IgD-negative memory B cell (primary cell): Measurements from ENCODE around the gene FSD2. TPM values are rescaled to one million over a fixed set of nuclear protein-coding genes. Genes with fewer than 3 reads are reported as not detected.
"Not testable (repeated sequence)": the region's sequence is repeated elsewhere in the genome, so short reads cannot be mapped to it uniquely, and the experiment has no call there.

Source experiments
- H3K27ac Mint-ChIP-seq, 3 donors: one replicate each; pipeline ENCODE4 v1.8.0; 2020 to 2022; ENCODE audit warnings: mild to moderate bottlenecking in 3 of 3, mixed read lengths in 3 of 3, moderate library complexity in 1 of 3
- H3K27me3 Mint-ChIP-seq: one replicate; pipeline ENCODE4 v1.8.0; 2021; ENCODE audit warnings: mixed read lengths
- H3K36me3 Mint-ChIP-seq: one replicate; pipeline ENCODE4 v1.8.0; 2020; ENCODE audit warnings: mild to moderate bottlenecking, mixed read lengths
- H3K4me1 Mint-ChIP-seq, 3 donors: one replicate each; pipeline ENCODE4 v1.8.0; 2020 to 2022; ENCODE audit warnings: mixed read lengths in 3 of 3, mild to moderate bottlenecking in 1 of 3
- H3K4me3 Mint-ChIP-seq, 4 donors: one replicate each; pipeline ENCODE4 v1.8.0; 2020 to 2022; ENCODE audit warnings: mild to moderate bottlenecking in 4 of 4, mixed read lengths in 4 of 4, moderate library complexity in 3 of 4
- H3K9me3 Mint-ChIP-seq, 3 donors: one replicate each; pipeline ENCODE4 v1.8.0; 2020 to 2021; ENCODE audit warnings: mixed read lengths in 3 of 3, mild to moderate bottlenecking in 1 of 3
- polyA plus RNA-seq: library from polyadenylated mRNA; unstranded; fragments of 300-500 nt; fragmentation: Illumina TruSeq; gene quantifications from one replicate; pipeline ENCODE4 v1.2.3, GENCODE V29; 2021

The FSD2 gene
- polyA plus RNA-seq, 1 donor from 2014 or later: 0.09 TPM

DNA sequence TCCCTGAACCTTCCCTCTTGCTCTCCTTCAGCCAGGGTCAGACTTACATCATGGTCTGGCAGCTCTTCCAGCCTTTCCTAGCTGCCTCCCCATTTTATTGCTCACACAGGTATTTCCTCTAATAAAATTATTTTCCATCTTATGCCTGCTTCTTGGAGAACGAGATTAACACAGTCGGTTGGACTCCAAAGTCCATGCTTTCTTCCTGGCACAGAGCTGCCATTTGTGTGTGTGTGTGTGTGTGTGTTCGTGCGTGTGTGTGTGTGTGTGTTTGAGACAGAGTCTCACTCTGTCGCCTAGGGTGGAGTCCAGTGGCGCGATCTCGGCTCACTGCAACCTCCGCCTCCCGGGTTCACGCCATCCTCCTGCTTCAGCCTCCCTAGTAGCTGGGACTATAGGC, 15.5 kb downstream of the FSD2 start:
- no peak overlapping the region for H3K4me3 Mint-ChIP-seq
- peaks cover 4% of the 10 kb centered on the region for H3K27me3 Mint-ChIP-seq
- peaks cover 3 to 11% (median 8%) of the 10 kb centered on the region in 3 donors for H3K9me3 Mint-ChIP-seq
- no peaks in the 10 kb centered on the region for H3K4me1 Mint-ChIP-seq
- no peak overlapping the region for H3K27ac Mint-ChIP-seq
- no peaks in the 10 kb centered on the region for H3K36me3 Mint-ChIP-seq

DNA sequence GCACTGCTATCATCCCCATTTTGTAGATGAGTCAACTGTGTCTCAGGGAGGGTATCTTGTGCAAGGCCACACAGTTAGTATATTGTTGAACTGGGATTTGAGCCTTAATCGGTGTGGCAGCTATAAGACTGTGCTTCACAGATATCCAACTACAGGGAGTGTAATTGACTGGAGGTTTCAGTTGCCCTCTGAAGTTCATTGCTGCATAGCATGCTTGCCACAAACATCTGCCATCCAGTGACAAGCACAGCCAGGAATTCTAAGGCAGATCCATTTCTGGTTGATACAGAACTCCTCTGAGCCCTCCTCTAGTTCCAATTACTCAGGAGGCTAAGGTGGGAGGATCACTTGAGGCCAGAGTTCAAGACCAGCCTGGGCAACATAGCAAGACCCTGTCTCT, 16.4 kb downstream of the FSD2 start:
- H3K4me1 Mint-ChIP-seq: no peaks in the 10 kb centered on the region
- peaks cover 4% of the 10 kb centered on the region for H3K27me3 Mint-ChIP-seq
- H3K9me3 Mint-ChIP-seq: peaks cover 3 to 11% (median 8%) of the 10 kb centered on the region in 3 donors
- no peak overlapping the region for H3K4me3 Mint-ChIP-seq
- no peak overlapping the region for H3K27ac Mint-ChIP-seq
- no peaks in the 10 kb centered on the region for H3K36me3 Mint-ChIP-seq

DNA sequence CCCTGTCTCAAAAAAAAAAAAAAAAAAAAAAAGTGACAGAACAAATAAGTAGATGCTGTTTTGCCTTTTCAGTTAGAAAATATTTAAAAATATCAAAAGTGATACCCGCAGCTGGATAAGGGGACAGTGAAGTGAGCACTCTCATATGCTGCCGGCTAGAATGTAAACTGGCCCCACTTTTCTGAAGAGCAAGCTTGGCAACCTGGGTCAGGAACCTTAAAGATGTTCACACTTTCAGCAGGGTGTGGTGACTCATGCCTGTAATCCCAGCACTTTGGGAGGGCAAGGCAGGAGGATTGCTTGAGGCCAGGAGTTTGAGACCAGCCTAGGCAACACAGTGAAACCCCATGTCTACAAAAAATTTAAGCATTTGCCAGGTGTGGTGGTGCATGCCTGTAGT, 17.4 kb downstream of the FSD2 start:
- Mint-ChIP-seq H3K27ac (no peak overlapping the region), H3K27me3 (peaks cover 4% of the 10 kb centered on the region), H3K36me3 (no peaks in the 10 kb centered on the region), H3K4me3 (no peak overlapping the region), H3K9me3 (peaks cover 0 to 3% (median 0%) of the 10 kb centered on the region in 3 donors), H3K4me1 (no peaks in the 10 kb centered on the region)

DNA sequence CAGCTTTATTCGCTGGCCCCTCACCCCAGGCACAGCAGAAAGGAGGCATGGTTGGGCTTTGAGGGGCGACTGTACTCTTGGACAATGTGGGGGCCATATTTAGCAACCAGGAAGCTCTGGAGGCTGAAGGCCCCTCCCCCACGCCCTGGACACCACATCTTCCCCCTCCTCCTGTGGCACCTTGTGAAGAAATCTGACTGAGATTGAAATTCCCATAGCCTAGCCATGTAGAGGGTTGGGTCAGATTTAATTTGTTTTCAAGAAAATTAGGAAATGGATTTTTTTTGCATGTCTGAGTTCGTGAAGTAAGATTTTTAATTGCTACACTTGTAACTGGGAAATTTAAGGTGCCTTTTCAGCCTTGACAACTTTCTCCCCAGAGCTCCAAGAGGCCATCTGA, 24.5 kb downstream of the FSD2 start:
- H3K27me3 Mint-ChIP-seq: no peaks in the 10 kb centered on the region
- H3K27ac Mint-ChIP-seq: no peak overlapping the region
- no peak overlapping the region for H3K4me3 Mint-ChIP-seq
- H3K36me3 Mint-ChIP-seq: peaks cover 2% of the 10 kb centered on the region
- no peaks in the 10 kb centered on the region for H3K4me1 Mint-ChIP-seq
- peaks cover 0 to 3% (median 0%) of the 10 kb centered on the region in 3 donors for H3K9me3 Mint-ChIP-seq

DNA sequence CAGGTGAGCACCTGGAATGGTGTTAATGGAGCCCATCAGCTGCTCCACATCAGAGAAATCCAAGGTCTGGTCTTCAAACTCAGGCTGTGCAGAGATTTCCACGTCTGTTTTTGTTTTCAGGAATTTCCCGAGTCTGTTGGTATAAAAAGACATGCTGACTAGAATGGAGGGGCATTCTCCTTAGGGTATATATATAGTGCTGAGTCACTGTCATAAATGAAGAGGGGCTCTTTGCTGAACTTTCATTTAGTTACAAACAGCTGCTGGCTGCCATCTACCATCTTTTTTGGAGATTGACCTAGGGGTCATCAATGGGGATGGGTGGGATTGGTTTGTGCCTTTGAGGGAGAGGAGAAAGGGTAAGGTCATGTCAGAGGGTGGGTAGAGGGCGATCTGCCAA, 27.1 kb downstream of the FSD2 start:
- no peaks in the 10 kb centered on the region for H3K27me3 Mint-ChIP-seq
- no peaks in the 10 kb centered on the region for H3K4me1 Mint-ChIP-seq
- peaks cover 5% of the 10 kb centered on the region for H3K36me3 Mint-ChIP-seq
- H3K4me3 Mint-ChIP-seq: no peak overlapping the region
- peaks cover 0 to 3% (median 0%) of the 10 kb centered on the region in 3 donors for H3K9me3 Mint-ChIP-seq
- H3K27ac Mint-ChIP-seq: no peak overlapping the region

DNA sequence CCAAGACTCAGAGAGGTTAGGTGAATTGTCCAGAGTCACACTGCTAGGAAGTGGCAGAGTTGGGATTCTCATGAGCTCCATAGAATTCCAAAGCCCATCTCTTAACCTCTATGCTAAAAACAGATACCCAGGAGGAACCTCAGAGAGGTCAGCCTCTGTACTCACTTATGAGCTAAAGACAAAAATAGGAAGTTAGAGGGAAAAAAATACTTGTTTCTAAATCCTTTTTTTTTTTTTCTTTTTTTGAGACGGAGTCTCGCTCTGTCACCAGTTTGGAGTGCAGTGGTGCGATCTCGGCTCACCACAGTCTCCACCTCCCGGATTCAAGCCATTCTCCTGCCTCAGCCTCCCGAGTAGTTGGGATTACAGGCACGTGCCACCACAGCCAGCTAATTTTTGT, 31.4 kb downstream of the FSD2 start:
- Mint-ChIP-seq H3K27ac (no peak overlapping the region), H3K36me3 (peaks cover 7% of the 10 kb centered on the region), H3K4me3 (no peak overlapping the region), H3K9me3 (peaks cover 0 to 3% (median 0%) of the 10 kb centered on the region in 3 donors), H3K27me3 (no peaks in the 10 kb centered on the region), H3K4me1 (peaks cover 0 to 1% (median 0%) of the 10 kb centered on the region in 3 donors)

DNA sequence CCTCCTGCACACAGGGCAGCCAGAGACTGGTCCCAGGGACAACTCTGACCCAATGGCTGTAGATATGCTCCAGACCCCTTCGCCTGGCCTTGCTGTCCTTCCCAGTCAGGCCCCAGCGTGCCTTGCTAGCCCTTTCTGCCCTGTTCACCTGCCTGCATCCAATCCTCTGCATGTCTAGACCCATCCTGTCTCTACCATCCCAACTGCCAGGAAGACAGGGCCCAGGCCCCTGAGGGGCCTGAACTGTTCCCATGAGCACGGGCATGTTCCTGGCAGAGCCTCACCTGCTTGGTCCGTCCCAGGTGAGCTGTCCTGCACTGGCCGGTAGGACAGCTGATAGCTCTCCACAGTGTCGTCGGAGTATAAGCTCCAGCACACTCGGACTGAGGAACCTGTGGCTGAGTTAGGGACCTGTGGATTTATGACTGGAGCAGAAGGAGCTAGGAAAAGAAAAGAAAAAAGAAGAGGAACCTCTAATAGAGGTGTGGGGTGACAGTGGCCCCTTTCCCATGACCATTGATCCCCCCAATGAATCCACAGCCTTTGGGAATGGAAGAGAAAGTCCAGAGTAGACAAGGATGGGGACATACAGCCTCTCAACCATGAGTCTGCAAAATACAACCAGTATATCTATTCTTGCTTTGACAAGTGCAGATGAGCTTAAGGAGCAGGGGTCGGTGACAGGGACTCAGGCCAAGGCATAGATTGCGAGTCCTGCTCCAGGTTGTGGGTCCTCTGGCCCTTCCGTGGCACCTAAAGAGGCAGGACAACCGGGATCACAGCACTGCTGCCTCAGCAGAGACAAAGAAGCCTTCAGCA, 33.9 kb downstream of the FSD2 start:
- H3K36me3 Mint-ChIP-seq: peaks cover 12% of the 10 kb centered on the region
- no peaks in the 10 kb centered on the region for H3K27me3 Mint-ChIP-seq
- H3K9me3 Mint-ChIP-seq: peaks cover 0 to 3% (median 0%) of the 10 kb centered on the region in 3 donors
- H3K27ac Mint-ChIP-seq: no peak overlapping the region
- peak overlapping the region in 1 of 4 donors; percentile 39 for H3K4me3 Mint-ChIP-seq
- H3K4me1 Mint-ChIP-seq: peaks cover 0 to 1% (median 0%) of the 10 kb centered on the region in 3 donors

DNA sequence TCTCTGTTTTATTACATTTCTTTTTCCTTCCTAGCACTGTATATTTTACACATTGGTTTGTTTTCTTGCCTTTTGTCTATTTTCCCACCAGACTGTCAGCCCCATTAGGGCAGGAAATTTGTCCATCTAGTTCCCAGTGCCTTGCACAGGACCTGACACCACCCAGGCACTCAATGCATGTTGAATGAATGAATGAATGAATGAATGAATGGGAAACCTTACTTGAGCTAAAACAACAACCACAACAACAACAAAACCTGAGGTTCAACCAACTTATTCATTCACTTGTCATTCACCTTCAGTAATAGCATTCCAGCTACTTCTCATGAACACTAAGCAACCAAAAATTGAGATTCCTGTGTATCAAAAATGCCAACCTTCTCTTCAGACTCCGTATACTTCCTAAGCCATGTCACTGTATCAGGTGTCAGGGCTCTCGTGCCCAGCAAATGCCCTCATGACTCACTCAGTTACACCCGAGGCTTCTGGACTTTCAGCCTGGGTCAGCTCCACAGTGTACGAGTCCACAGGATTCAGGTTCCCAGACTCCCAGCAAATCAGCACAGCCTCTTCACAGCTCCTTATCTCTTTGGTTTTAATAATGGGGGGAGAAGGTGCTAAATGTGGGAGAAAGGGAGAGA, 37.3 kb downstream of the FSD2 start:
- Mint-ChIP-seq H3K4me1 (peaks cover 3 to 6% (median 5%) of the 10 kb centered on the region in 3 donors), H3K9me3 (peaks cover 0 to 5% (median 0%) of the 10 kb centered on the region in 3 donors)

DNA sequence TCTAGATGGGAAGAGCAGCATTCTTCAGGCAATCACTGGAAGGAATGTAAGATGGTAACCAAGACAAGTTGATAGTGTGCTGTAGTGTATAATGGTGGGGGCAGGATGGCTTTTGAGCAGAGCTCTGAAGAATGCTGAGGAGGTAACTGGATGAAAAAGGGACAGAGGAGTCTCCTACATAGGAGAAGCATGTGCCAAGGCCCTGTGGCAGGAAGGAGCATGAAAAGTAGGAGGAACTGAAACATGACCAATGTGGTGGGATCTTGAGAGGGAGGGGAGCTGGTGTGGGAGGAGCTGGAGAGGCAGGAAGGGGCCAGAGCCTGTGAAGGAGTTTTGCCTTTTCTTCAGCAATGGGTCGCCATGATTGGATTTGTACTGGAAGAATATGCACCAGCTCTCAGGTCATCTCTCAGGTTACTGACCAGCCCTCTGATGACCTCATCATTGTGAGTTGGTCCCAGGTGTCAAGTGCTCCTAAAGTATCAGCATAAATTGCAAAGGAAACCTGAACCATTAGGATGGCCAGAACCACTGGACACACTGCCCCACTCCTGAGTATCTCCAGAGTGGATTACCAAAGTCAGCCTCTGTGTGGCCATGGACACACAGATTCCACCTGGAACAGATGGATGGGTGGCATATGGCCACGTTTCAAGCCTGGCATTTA, 38.6 kb downstream of the FSD2 start:
- no peak overlapping the region for H3K27ac Mint-ChIP-seq
- peaks cover 0 to 5% (median 0%) of the 10 kb centered on the region in 3 donors for H3K9me3 Mint-ChIP-seq
- no peaks in the 10 kb centered on the region for H3K27me3 Mint-ChIP-seq
- H3K4me3 Mint-ChIP-seq: no peak overlapping the region
- peaks cover 10% of the 10 kb centered on the region for H3K36me3 Mint-ChIP-seq
- peaks cover 6 to 7% (median 6%) of the 10 kb centered on the region in 3 donors for H3K4me1 Mint-ChIP-seq

More for the DNA sequence above, 37.3 kb downstream of the FSD2 start:
- Mint-ChIP-seq H3K27ac (no peak overlapping the region), H3K27me3 (no peaks in the 10 kb centered on the region), H3K4me3 (peak overlapping the region in 1 of 4 donors; percentile 33), H3K36me3 (peaks cover 10% of the 10 kb centered on the region)

DNA sequence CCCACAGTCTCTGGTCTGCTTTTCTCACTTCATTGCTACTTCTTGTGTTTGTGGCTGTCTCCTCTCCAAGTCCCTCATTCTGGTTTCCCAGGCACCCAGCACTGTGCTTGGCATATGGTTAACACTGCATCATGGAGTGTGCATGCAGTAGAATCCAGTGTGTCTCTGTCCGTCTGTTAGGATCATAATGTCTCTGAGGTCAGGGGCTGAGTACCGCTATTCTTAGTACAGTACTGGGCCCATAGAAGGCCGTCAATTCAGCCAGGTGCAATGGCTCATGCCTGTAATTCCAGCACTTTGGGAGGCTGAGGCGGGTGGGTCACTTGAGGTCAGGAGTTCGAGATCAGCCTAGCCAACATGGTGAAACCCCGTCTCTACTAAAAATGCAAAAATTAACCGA, 39.7 kb downstream of the FSD2 start:
- not testable (repeated sequence) for H3K36me3 Mint-ChIP-seq, H3K4me3 Mint-ChIP-seq, H3K27ac Mint-ChIP-seq, H3K4me1 Mint-ChIP-seq, H3K27me3 Mint-ChIP-seq, H3K9me3 Mint-ChIP-seq

DNA sequence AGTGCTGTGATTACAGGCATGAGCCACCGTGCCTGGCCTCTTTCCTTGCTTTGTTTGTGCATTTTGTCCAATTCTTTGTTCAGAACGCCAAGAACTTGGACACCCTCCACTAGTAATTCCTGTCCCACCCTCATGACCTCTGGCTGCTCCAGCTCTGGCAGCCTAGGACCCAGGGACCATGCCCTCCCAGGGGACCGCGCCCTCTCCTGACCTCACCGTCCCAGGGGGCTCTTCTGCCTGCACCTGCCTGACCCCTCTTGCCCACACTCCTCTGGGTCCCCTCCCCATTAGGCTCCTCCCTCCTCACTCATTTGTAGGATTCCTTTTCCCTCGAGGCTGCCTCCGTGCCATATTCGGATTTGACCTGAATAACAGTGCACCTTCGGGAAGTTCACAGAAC, 41.1 kb downstream of the FSD2 start:
- Mint-ChIP-seq H3K4me1 (peaks cover 6 to 7% (median 6%) of the 10 kb centered on the region in 3 donors), H3K4me3 (no peak overlapping the region), H3K9me3 (peaks cover 0 to 5% (median 0%) of the 10 kb centered on the region in 3 donors), H3K36me3 (peaks cover 17% of the 10 kb centered on the region), H3K27ac (no peak overlapping the region), H3K27me3 (no peaks in the 10 kb centered on the region)

DNA sequence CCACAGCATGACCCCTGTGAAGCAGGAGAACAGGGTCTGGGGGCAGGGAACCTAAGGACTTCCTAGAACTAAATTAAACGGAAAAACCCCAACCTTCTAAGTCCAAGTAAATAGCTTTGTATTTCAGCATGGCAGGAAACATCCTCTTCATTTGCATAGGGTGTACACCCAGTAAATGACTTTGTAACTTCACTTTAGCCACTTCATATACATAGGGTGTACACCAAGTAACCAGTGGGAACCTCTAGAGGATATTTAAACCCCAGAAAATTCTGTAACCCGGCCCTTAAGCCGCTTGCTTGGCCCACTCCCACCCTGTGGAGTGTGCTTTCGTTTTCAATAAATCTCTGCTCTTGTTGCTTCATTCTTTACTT, 41.8 kb downstream of the FSD2 start:
- peaks cover 0 to 5% (median 0%) of the 10 kb centered on the region in 3 donors for H3K9me3 Mint-ChIP-seq
- peaks cover 6 to 7% (median 6%) of the 10 kb centered on the region in 3 donors for H3K4me1 Mint-ChIP-seq
- H3K27ac Mint-ChIP-seq: no peak overlapping the region
- no peak overlapping the region for H3K4me3 Mint-ChIP-seq
- H3K36me3 Mint-ChIP-seq: peaks cover 17% of the 10 kb centered on the region
- H3K27me3 Mint-ChIP-seq: no peaks in the 10 kb centered on the region

DNA sequence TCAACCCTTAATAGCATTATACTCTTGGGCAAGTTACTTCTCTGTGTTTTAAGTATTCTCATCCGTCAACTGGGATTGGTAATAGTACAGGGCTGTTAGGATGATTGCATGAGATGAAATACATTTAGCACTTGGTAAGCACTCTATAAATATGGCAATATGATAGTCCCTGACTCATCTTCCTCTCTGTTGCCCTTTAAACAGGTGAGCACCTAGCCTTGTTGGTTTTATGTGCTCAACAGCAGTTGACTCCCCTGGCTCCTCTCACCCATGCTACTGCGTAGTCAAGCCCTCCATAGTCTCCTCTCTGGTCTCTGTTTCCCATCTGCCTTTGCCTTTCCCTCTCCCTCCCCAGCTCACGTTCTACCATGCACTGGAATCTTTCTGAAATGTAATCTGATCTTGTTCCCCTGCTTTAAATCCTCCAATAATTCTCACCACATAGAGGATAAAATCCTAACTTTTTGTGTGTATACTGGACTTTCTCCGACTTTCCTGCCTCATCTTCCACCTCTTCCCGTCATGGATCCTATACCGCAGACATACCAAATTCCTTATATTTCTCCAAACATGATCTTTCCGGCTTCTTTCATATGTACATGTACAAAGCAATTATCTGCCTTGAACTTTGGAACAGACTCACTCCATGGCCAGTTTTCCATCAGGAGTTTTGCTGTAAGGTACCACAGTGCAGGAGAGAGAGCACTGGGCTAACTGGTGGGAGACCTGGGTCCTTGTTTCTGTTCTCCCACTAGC, 42.3 kb downstream of the FSD2 start:
- no peaks in the 10 kb centered on the region for H3K27me3 Mint-ChIP-seq
- H3K36me3 Mint-ChIP-seq: peaks cover 17% of the 10 kb centered on the region
- peaks cover 0 to 5% (median 0%) of the 10 kb centered on the region in 3 donors for H3K9me3 Mint-ChIP-seq
- H3K27ac Mint-ChIP-seq: no peak overlapping the region
- no peak overlapping the region for H3K4me3 Mint-ChIP-seq
- peaks cover 6 to 7% (median 6%) of the 10 kb centered on the region in 3 donors for H3K4me1 Mint-ChIP-seq

DNA sequence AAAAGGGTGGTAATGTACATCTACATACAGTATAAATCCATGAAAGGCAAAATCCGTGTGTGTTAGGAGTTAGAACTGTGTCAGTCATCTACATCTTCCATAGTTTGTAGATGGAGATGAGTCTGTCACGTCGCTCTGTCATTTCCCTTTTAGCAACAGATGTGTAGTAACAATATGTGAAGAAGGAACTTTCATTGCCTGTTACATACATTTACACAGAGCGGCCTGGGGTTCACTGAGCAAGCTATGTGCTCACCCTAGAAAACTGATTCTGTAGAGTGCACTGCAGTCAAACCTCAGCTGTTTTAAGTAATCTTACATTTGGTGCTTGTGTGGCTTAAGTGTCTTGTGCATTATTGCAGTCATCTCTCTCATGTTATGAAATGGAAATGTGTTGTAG, 54.6 kb downstream of the FSD2 start:
- Mint-ChIP-seq H3K27ac (peak overlapping the region in 2 of 3 donors; percentile 25 to 96), H3K36me3 (peaks cover 5% of the 10 kb centered on the region), H3K27me3 (no peaks in the 10 kb centered on the region), H3K4me3 (peak overlapping the region; percentile 89 to 100 (median 98)), H3K4me1 (peaks cover 31 to 38% (median 33%) of the 10 kb centered on the region in 3 donors), H3K9me3 (no peaks in the 10 kb centered on the region)
